ENCODE data around the gene DAPK1. TPM values are rescaled to one million over a fixed set of nuclear protein-coding genes. Genes with fewer than 3 reads are reported as not detected.

Gene DAPK1
- total RNA-seq, 1 donor from 2014 or later: 168 TPM

GRCh38 chr9:87684627-87685219 lies 187.1 kb downstream of the DAPK1 start:
- no peak overlapping the region for H3K27ac ChIP-seq
- peaks cover 53% of the 10 kb centered on the region for H3K36me3 ChIP-seq
- H3K27me3 ChIP-seq: no peaks in the 10 kb centered on the region
- H3K4me3 ChIP-seq: no peak overlapping the region
- no peak for DNase-seq
- TF ChIP-seq CTCF (IDR thresholded peaks at IDR 0.05): peak; percentile 74
- peak; percentile 56 for ATAC-seq
- peaks cover 17% of the 10 kb centered on the region for H3K4me1 ChIP-seq
- no peaks in the 10 kb centered on the region for H3K9me3 ChIP-seq
- intact Hi-C loops (cut with DNase I): loop anchor here (5.0 kb wide), 1 partner anchor 128 kb away; no protein-coding TSS in a partner anchor

- DNase-seq (no peak), ATAC-seq (no peak)
- intact Hi-C loops (cut with DNase I): no loop called here
- Histone ChIP-seq H3K27ac (no peak overlapping the region), H3K4me1 (peaks cover 17% of the 10 kb centered on the region), H3K36me3 (peaks cover 48% of the 10 kb centered on the region), H3K4me3 (no peak overlapping the region), H3K9me3 (no peaks in the 10 kb centered on the region), H3K27me3 (no peaks in the 10 kb centered on the region)
- no peak for TF ChIP-seq CTCF (IDR thresholded peaks at IDR 0.05)
Observed at GRCh38 chr9:87685441-87685840, 187.8 kb downstream of the DAPK1 start.

- H3K4me1 ChIP-seq: peaks cover 17% of the 10 kb centered on the region
- no peaks in the 10 kb centered on the region for H3K27me3 ChIP-seq
- ATAC-seq: peak; percentile 90
- peaks cover 47% of the 10 kb centered on the region for H3K36me3 ChIP-seq
- intact Hi-C loops (cut with DNase I): no loop called here
- H3K4me3 ChIP-seq: no peak overlapping the region
- H3K9me3 ChIP-seq: no peaks in the 10 kb centered on the region
- no peak for DNase-seq
- TF ChIP-seq CTCF (IDR thresholded peaks at IDR 0.05): no peak
- no peak overlapping the region for H3K27ac ChIP-seq
Observed at GRCh38 chr9:87685871-87686519, 188.3 kb downstream of the DAPK1 start.

- no peak overlapping the region for H3K4me3 ChIP-seq
- H3K36me3 ChIP-seq: peaks cover 42% of the 10 kb centered on the region
- peaks cover 17% of the 10 kb centered on the region for H3K4me1 ChIP-seq
- TF ChIP-seq CTCF (IDR thresholded peaks at IDR 0.05): no peak
- ATAC-seq (no peak), DNase-seq (no peak)
- no peak overlapping the region for H3K27ac ChIP-seq
- intact Hi-C loops (cut with DNase I): no loop called here
- no peaks in the 10 kb centered on the region for H3K27me3 ChIP-seq
- no peaks in the 10 kb centered on the region for H3K9me3 ChIP-seq
Observed at GRCh38 chr9:87686520-87687090, 188.9 kb downstream of the DAPK1 start.

GRCh38 chr9:87687207-87687606 lies 189.5 kb downstream of the DAPK1 start:
- Histone ChIP-seq H3K27me3 (no peaks in the 10 kb centered on the region), H3K36me3 (peaks cover 36% of the 10 kb centered on the region), H3K4me1 (peaks cover 17% of the 10 kb centered on the region), H3K27ac (no peak overlapping the region), H3K4me3 (no peak overlapping the region), H3K9me3 (no peaks in the 10 kb centered on the region)
- no peak for ATAC-seq
- intact Hi-C loops (cut with DNase I): no loop called here
- no peak for TF ChIP-seq CTCF (IDR thresholded peaks at IDR 0.05)
- no peak for DNase-seq

All from upper lobe of right lung (tissue), 1 donor.